ENCODE data around the gene PAPPA. TPM values are rescaled to one million over a fixed set of nuclear protein-coding genes. Genes with fewer than 3 reads are reported as not detected.

PAPPA gene
- total RNA-seq, 1 donor from 2014 or later = 0.69 TPM

DNA sequence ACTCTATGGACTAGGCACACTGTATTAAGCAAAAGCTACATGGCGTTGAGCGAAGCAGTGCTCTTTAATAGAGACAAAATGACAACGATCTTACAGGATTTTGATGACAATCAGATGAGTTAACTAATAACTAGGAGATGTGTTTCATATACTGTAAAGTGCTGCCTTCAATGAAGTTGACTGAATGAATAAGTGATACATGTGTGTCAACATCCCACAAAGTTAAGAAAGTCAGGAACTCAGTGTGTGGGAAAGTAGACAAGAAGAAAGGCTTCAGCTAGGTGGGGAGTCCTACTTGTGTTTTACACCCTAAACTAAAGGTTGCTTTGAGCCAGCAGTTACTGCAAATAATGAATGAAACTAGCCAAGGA lies 79.6 kb downstream of the PAPPA start:
- Histone ChIP-seq H3K4me3 (no peak overlapping the region), H3K9me3 (replicated peaks) (no peaks in the 10 kb centered on the region), H3K27me3 (ENCODE audit: low read depth) (no peaks in the 10 kb centered on the region), H3K36me3 (no peaks in the 10 kb centered on the region), H3K4me1 (peaks cover 6% of the 10 kb centered on the region), H3K27ac (replicated peaks) (no peak overlapping the region)
- no peak for TF ChIP-seq CTCF (IDR thresholded peaks at IDR 0.05; ENCODE audit: borderline replicate concordance)
- intact Hi-C loops (cut with micrococcal nuclease) = no loop called here
- DNase-seq = no peak

GRCh38 chr9:116234081-116234480 lies 80.5 kb downstream of the PAPPA start:
- Histone ChIP-seq H3K4me1 (peaks cover 6% of the 10 kb centered on the region), H3K27ac (replicated peaks) (no peak overlapping the region), H3K4me3 (no peak overlapping the region), H3K9me3 (replicated peaks) (no peaks in the 10 kb centered on the region), H3K36me3 (no peaks in the 10 kb centered on the region), H3K27me3 (ENCODE audit: low read depth) (no peaks in the 10 kb centered on the region)
- no peak for DNase-seq
- no peak for TF ChIP-seq CTCF (IDR thresholded peaks at IDR 0.05; ENCODE audit: borderline replicate concordance)
- intact Hi-C loops (cut with micrococcal nuclease) = no loop called here

- Histone ChIP-seq H3K4me1 (peaks cover 6% of the 10 kb centered on the region), H3K27ac (replicated peaks) (no peak overlapping the region), H3K9me3 (replicated peaks) (no peaks in the 10 kb centered on the region), H3K27me3 (ENCODE audit: low read depth) (no peaks in the 10 kb centered on the region), H3K4me3 (no peak overlapping the region), H3K36me3 (no peaks in the 10 kb centered on the region)
- no peak for DNase-seq
- intact Hi-C loops (cut with micrococcal nuclease) = no loop called here
- TF ChIP-seq CTCF (IDR thresholded peaks at IDR 0.05; ENCODE audit: borderline replicate concordance) = no peak
Measured at GRCh38 chr9:116236979-116237378, 83.4 kb downstream of the PAPPA start.

DNA sequence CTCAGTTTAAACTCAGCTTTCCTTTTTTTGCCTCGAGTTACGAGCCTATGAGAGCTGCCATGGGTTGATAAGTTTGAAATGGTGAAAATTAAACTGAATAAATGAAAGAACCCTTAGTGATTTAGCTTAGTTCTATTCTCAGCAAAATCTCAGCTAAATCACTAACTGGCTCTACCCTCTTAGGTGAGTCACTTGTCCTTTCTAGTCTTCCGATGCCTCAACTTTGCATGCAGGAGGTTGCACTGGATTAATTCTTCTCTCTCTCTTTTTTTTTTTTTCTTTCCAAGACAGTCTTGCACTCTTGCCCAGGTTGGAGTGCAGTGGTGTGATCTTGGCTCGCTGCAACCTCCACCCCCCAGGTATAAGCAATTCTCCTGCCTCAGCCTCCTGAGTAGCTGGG lies 83.9 kb downstream of the PAPPA start:
- DNase-seq = no peak
- no peaks in the 10 kb centered on the region for H3K36me3 ChIP-seq
- H3K9me3 ChIP-seq (replicated peaks) = no peaks in the 10 kb centered on the region
- H3K27ac ChIP-seq (replicated peaks) = no peak overlapping the region
- peaks cover 6% of the 10 kb centered on the region for H3K4me1 ChIP-seq
- intact Hi-C loops (cut with micrococcal nuclease) = no loop called here
- no peak overlapping the region for H3K4me3 ChIP-seq
- TF ChIP-seq CTCF (IDR thresholded peaks at IDR 0.05; ENCODE audit: borderline replicate concordance) = no peak
- no peaks in the 10 kb centered on the region for H3K27me3 ChIP-seq (ENCODE audit: low read depth)

GRCh38 chr9:116238225-116238624 lies 84.6 kb downstream of the PAPPA start:
- Histone ChIP-seq H3K27ac (replicated peaks) (no peak overlapping the region), H3K4me3 (no peak overlapping the region), H3K9me3 (replicated peaks) (no peaks in the 10 kb centered on the region), H3K27me3 (ENCODE audit: low read depth) (no peaks in the 10 kb centered on the region), H3K4me1 (peaks cover 5% of the 10 kb centered on the region), H3K36me3 (peaks cover 5% of the 10 kb centered on the region)
- intact Hi-C loops (cut with micrococcal nuclease) = no loop called here
- DNase-seq = no peak
- no peak for TF ChIP-seq CTCF (IDR thresholded peaks at IDR 0.05; ENCODE audit: borderline replicate concordance)

All from left ventricle myocardium inferior (tissue), 1 donor.